GM12891 (cell line): ENCODE measurements around the gene OR2V2.

Experiments used
- DNase-seq: peaks from one replicate; pipeline ENCODE4 v3.0.0; 2011; ENCODE audit warnings: low spot score; ENCODE audit not compliant: insufficient read length
- FAIRE-seq: peaks from 2 replicates; lab custom pipeline; 2011; peaks lifted over from hg19 to GRCh38; lab: Jason Lieb, UNC
- PAX5 ChIP-seq: IDR thresholded peaks from 2 replicates; pipeline ENCODE4 v1.6.1; 2011; ENCODE audit warnings: low read length, moderate library complexity, mild to moderate bottlenecking; ENCODE audit not compliant: insufficient read depth, severe bottlenecking
- POLR2A ChIP-seq: IDR thresholded peaks from 2 replicates; pipeline ENCODE4 v1.6.1; 2011; ENCODE audit warnings: low read depth, low read length, control low read depth
- POLR2AphosphoS5 ChIP-seq: IDR thresholded peaks from 2 replicates; pipeline ENCODE4 v1.6.1; 2011; ENCODE audit warnings: low read depth, low read length, control low read depth
- POU2F2 ChIP-seq: IDR thresholded peaks from 2 replicates; pipeline ENCODE4 v1.6.1; 2011; ENCODE audit warnings: low read depth, mild to moderate bottlenecking, control low read depth, low read length, moderate library complexity
- SPI1 ChIP-seq: IDR thresholded peaks from 2 replicates; pipeline ENCODE4 v1.6.1; 2011; ENCODE audit warnings: low read depth, low read length, control low read depth
- TAF1 ChIP-seq: IDR thresholded peaks from 2 replicates; pipeline ENCODE4 v1.6.1; 2011; ENCODE audit warnings: low read depth, low read length, control low read depth

OR2V2 gene

GRCh38 chr5:181198905-181199519, 51.6 kb downstream of the OR2V2 start:
- FAIRE-seq (peak; percentile 85), DNase-seq (no peak)

GRCh38 chr5:181199881-181200638, 52.7 kb downstream of the OR2V2 start:
- TF ChIP-seq POU2F2: no peak
- TF ChIP-seq SPI1: no peak
- DNase-seq (no peak), FAIRE-seq (peak; percentile 73)

More at GRCh38 chr5:181198905-181199519, 51.6 kb downstream of the OR2V2 start:
- no peak for TF ChIP-seq TAF1
- peak; percentile 93 for TF ChIP-seq PAX5

GRCh38 chr5:181200816-181201215, 53.4 kb downstream of the OR2V2 start:
- TF ChIP-seq PAX5 (no peak), POLR2AphosphoS5 (no peak), POLR2A (no peak), SPI1 (no peak), POU2F2 (no peak), TAF1 (no peak)
- FAIRE-seq (no peak), DNase-seq (no peak)

- no peak for FAIRE-seq
- no peak for DNase-seq
- TF ChIP-seq POLR2AphosphoS5: no peak
Measured at GRCh38 chr5:181203093-181203711, 55.8 kb downstream of the OR2V2 start.

GRCh38 chr5:181203777-181204112, 56.4 kb downstream of the OR2V2 start:
- DNase-seq (no peak), FAIRE-seq (no peak)
- no peak for TF ChIP-seq POU2F2
- TF ChIP-seq SPI1: no peak
- TF ChIP-seq TAF1: no peak
- no peak for TF ChIP-seq POLR2AphosphoS5
- TF ChIP-seq POLR2A: no peak
- no peak for TF ChIP-seq PAX5

- DNase-seq: no peak
- no peak for FAIRE-seq
- TF ChIP-seq TAF1 (no peak), POU2F2 (no peak), SPI1 (no peak), POLR2AphosphoS5 (no peak), PAX5 (no peak), POLR2A (no peak)
Measured at GRCh38 chr5:181204113-181204825, 56.9 kb downstream of the OR2V2 start.

- TF ChIP-seq PAX5: no peak
- no peak for TF ChIP-seq POLR2AphosphoS5
- TF ChIP-seq POU2F2: no peak
- no peak for TF ChIP-seq POLR2A
- TF ChIP-seq TAF1: no peak
- no peak for TF ChIP-seq SPI1
- DNase-seq (no peak), FAIRE-seq (no peak)
Measured at GRCh38 chr5:181204826-181205760, 57.7 kb downstream of the OR2V2 start, which contains the start of gene TRIM7. Gene TRIM7, minus strand, starts transcription at chr5:181205196. Its CDS starts 86 bp downstream, at chr5:181205110.

- no peak for FAIRE-seq
- TF ChIP-seq TAF1 (no peak), POLR2A (no peak), POU2F2 (no peak), SPI1 (no peak), POLR2AphosphoS5 (no peak), PAX5 (no peak)
- no peak for DNase-seq
Measured at GRCh38 chr5:181205761-181206649, 58.6 kb downstream of the OR2V2 start.
